Left ventricle myocardium inferior (tissue), 1 donor: ENCODE results near the gene ZNF782. TPM values are rescaled to one million over a fixed set of nuclear protein-coding genes. Genes with fewer than 3 reads are reported as not detected.
"Not testable (repeated sequence)": the region's sequence is repeated elsewhere in the genome, so short reads cannot be mapped to it uniquely, and the experiment has no call there.

ENCODE experiments used
- DNase-seq: peaks from one replicate; pipeline ENCODE4 v3.0.0-alpha.2; 2020
- H3K27ac ChIP-seq: fragments of 200-600 bp; replicated peaks from 2 replicates; pipeline ENCODE4 v1.8.0; 2021
- H3K27me3 ChIP-seq: fragments of 200-600 bp; 2 replicates; pipeline ENCODE4 v1.8.0; 2021; ENCODE audit warnings: low read depth
- H3K36me3 ChIP-seq: fragments of 200-600 bp; 2 replicates; pipeline ENCODE4 v1.8.0; 2021
- H3K4me1 ChIP-seq: fragments of 200-600 bp; 2 replicates; pipeline ENCODE4 v1.8.0; 2021
- H3K4me3 ChIP-seq: fragments of 200-600 bp; 2 replicates; pipeline ENCODE4 v1.8.0; 2021; ENCODE audit warnings: mild to moderate bottlenecking, moderate library complexity
- H3K9me3 ChIP-seq: fragments of 200-600 bp; replicated peaks from 2 replicates; pipeline ENCODE4 v1.8.0; 2021
- CTCF ChIP-seq: fragments of 200-600 bp; IDR thresholded peaks from 2 replicates; pipeline ENCODE4 v1.8.0; 2021; ENCODE audit warnings: antibody characterized with exemption, mild to moderate bottlenecking, borderline replicate concordance
- intact Hi-C: fragments of 100-400 bp; cut with micrococcal nuclease; formaldehyde crosslinking; loops from one replicate; pipeline ENCODE4 v1.11.0; 2022
- total RNA-seq: library from RNA; stranded (reverse); fragmentation: NEBNext Ultra II Directional; extraction: Animal tissue kit (Norgen Biotek cat#: 25700); gene quantifications from one replicate; pipeline ENCODE4 v1.2.1, GENCODE V29; 2021
- donor health status: DM: no; HTN: yes; CAD: no; lungs with severe emphysema.

ZNF782 gene
- total RNA-seq, 1 donor from 2014 or later: 3.7 TPM

GRCh38 chr9:96871176-96871575, 16.9 kb upstream of the ZNF782 start:
- TF ChIP-seq CTCF: no peak
- H3K27ac ChIP-seq: no peak overlapping the region
- H3K27me3 ChIP-seq: peaks cover 16% of the 10 kb centered on the region
- H3K36me3 ChIP-seq: no peaks in the 10 kb centered on the region
- intact Hi-C loops: no loop called here
- DNase-seq: no peak
- H3K4me1 ChIP-seq: peaks cover 16% of the 10 kb centered on the region
- no peak overlapping the region for H3K4me3 ChIP-seq
- H3K9me3 ChIP-seq: no peaks in the 10 kb centered on the region

GRCh38 chr9:96868709-96869108, 14.4 kb upstream of the ZNF782 start:
- no peaks in the 10 kb centered on the region for H3K9me3 ChIP-seq
- no peaks in the 10 kb centered on the region for H3K4me1 ChIP-seq
- intact Hi-C loops: no loop called here
- H3K27ac ChIP-seq: no peak overlapping the region
- H3K4me3 ChIP-seq: no peak overlapping the region
- H3K36me3 ChIP-seq: no peaks in the 10 kb centered on the region
- TF ChIP-seq CTCF: no peak
- no peaks in the 10 kb centered on the region for H3K27me3 ChIP-seq
- DNase-seq: no peak

GRCh38 chr9:96867079-96867804, 12.9 kb upstream of the ZNF782 start:
- Histone ChIP-seq H3K9me3 (no peaks in the 10 kb centered on the region), H3K27ac (no peak overlapping the region), H3K4me3 (no peak overlapping the region), H3K36me3 (no peaks in the 10 kb centered on the region), H3K27me3 (no peaks in the 10 kb centered on the region), H3K4me1 (no peaks in the 10 kb centered on the region)
- intact Hi-C loops: no loop called here
- no peak for TF ChIP-seq CTCF
- DNase-seq: no peak

- H3K4me3 ChIP-seq, H3K27me3 ChIP-seq, H3K36me3 ChIP-seq, H3K27ac ChIP-seq, DNase-seq, H3K9me3 ChIP-seq, intact Hi-C loops, H3K4me1 ChIP-seq: not testable (repeated sequence)
These were observed 10.9 kb upstream of the ZNF782 start for GRCh38 chr9:96865240-96865639.

GRCh38 chr9:96859461-96860198, 5.3 kb upstream of the ZNF782 start:
- TF ChIP-seq CTCF: no peak
- Histone ChIP-seq H3K9me3 (no peaks in the 10 kb centered on the region), H3K4me1 (peaks cover 7% of the 10 kb centered on the region), H3K4me3 (no peak overlapping the region), H3K27me3 (no peaks in the 10 kb centered on the region), H3K27ac (no peak overlapping the region), H3K36me3 (no peaks in the 10 kb centered on the region)
- no peak for DNase-seq
- intact Hi-C loops: loop anchor here (5.0 kb wide), 2 partner anchors 248 to 538 kb away; no protein-coding TSS in a partner anchor

- no peak for DNase-seq
- intact Hi-C loops: loop anchor here (5.0 kb wide), 2 partner anchors 249 to 539 kb away; no protein-coding TSS in a partner anchor
- Histone ChIP-seq H3K27me3 (no peaks in the 10 kb centered on the region), H3K36me3 (no peaks in the 10 kb centered on the region), H3K4me3 (no peak overlapping the region), H3K4me1 (peaks cover 15% of the 10 kb centered on the region), H3K27ac (no peak overlapping the region), H3K9me3 (no peaks in the 10 kb centered on the region)
- no peak for TF ChIP-seq CTCF
These were observed 4.4 kb upstream of the ZNF782 start for GRCh38 chr9:96858670-96859069.
